GM12891 (cell line): ENCODE data around the gene SYTL4.

ENCODE experiments used
- PAX5 ChIP-seq: IDR thresholded peaks from 2 replicates; pipeline ENCODE4 v1.6.1; 2011; ENCODE audit warnings: low read length, moderate library complexity, mild to moderate bottlenecking; ENCODE audit not compliant: insufficient read depth, severe bottlenecking
- POLR2A ChIP-seq: IDR thresholded peaks from 2 replicates; pipeline ENCODE4 v1.6.1; 2011; ENCODE audit warnings: low read depth, low read length, control low read depth
- POLR2AphosphoS5 ChIP-seq: IDR thresholded peaks from 2 replicates; pipeline ENCODE4 v1.6.1; 2011; ENCODE audit warnings: low read depth, low read length, control low read depth
- TAF1 ChIP-seq: IDR thresholded peaks from 2 replicates; pipeline ENCODE4 v1.6.1; 2011; ENCODE audit warnings: low read depth, low read length, control low read depth

- no peak for TF ChIP-seq POLR2AphosphoS5
- TF ChIP-seq POLR2A: no peak
- TF ChIP-seq PAX5: no peak
- TF ChIP-seq TAF1: no peak
Measured at GRCh38 chrX:100643956-100644860, 87.7 kb downstream of the SYTL4 start, which contains the start of gene SRPX2.
